GM21390 (cell line): ENCODE measurements around the gene TNP2.

Source experiments
- ATAC-seq: cut with Tn5 transposase; IDR thresholded peaks from one replicate; pipeline ENCODE4 v1.9.1; 2021; ENCODE audit not compliant: unreplicated experiment

The TNP2 gene

GRCh38 chr16:11278681-11279628 lies 9.8 kb upstream of the TNP2 start:
- no peak for ATAC-seq

- no peak for ATAC-seq
These were observed 8.6 kb upstream of the TNP2 start for GRCh38 chr16:11277607-11278337.

- no peak for ATAC-seq
These were observed 7.9 kb upstream of the TNP2 start for GRCh38 chr16:11276896-11277593.

GRCh38 chr16:11276143-11276895 lies 7.2 kb upstream of the TNP2 start, which contains the start of gene PRM2:
PRM2 (minus strand) TSS chr16:11276480; CDS start chr16:11276370, 110 bp downstream.
- no peak for ATAC-seq

GRCh38 chr16:11274964-11275363 lies 5.8 kb upstream of the TNP2 start:
- ATAC-seq: no peak

- no peak for ATAC-seq
These were observed 4.7 kb upstream of the TNP2 start for GRCh38 chr16:11273721-11274324.

GRCh38 chr16:11272921-11273720 lies 4.0 kb upstream of the TNP2 start, which contains the start of gene PRM3:
PRM3 (minus strand) TSS chr16:11273629; CDS start chr16:11273595, 34 bp downstream.
- no peak for ATAC-seq

- ATAC-seq: no peak
These were observed 3.4 kb upstream of the TNP2 start for GRCh38 chr16:11272484-11272883.

GRCh38 chr16:11271610-11272009 lies 2.5 kb upstream of the TNP2 start:
- no peak for ATAC-seq

- ATAC-seq: no peak
These were observed 1.6 kb upstream of the TNP2 start for GRCh38 chr16:11270602-11271162.

GRCh38 chr16:11265124-11265523 lies 4.0 kb downstream of the TNP2 start:
- ATAC-seq: no peak

GRCh38 chr16:11264155-11264832 lies 4.8 kb downstream of the TNP2 start:
- no peak for ATAC-seq

- no peak for ATAC-seq
These were observed 5.4 kb downstream of the TNP2 start for GRCh38 chr16:11263737-11264136.

GRCh38 chr16:11262915-11263314 lies 6.2 kb downstream of the TNP2 start:
- no peak for ATAC-seq

GRCh38 chr16:11260596-11260966 lies 8.5 kb downstream of the TNP2 start:
- ATAC-seq: no peak

- ATAC-seq: no peak
These were observed 9.2 kb downstream of the TNP2 start for GRCh38 chr16:11259655-11260595.
